Left hindlimb (tissue), 1 donor: Measurements from ENCODE around the gene PRKCZ.
A peak's percentile ranks its signal among the peaks of the same experiment; 100 is the strongest.
"Not testable (repeated sequence)": the region's sequence is repeated elsewhere in the genome, so short reads cannot be mapped to it uniquely, and the experiment has no call there.

Experiments
- DNase-seq: peaks from one replicate; pipeline ENCODE4 v3.0.0-alpha.2; 2018

PRKCZ gene

DNA sequence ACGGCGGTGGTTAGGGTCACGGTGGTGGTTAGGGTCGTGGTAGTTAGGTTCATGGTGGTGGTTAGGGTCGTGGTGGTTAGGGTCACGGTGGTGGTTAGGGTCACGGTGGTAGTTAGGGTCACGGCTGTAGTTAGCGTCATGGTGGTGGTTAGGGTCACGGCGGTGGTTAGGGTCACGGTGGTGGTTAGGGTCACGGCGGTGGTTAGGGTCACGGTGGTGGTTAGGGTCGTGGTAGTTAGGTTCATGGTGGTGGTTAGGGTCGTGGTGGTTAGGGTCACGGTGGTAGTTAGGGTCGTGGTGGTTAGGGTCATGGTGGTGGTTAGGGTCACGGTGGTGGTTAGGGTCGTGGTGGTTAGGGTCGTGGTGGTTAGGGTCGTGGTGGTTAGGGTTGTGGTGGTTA, 71.6 kb downstream of the PRKCZ start:
- not testable (repeated sequence) for DNase-seq

DNA sequence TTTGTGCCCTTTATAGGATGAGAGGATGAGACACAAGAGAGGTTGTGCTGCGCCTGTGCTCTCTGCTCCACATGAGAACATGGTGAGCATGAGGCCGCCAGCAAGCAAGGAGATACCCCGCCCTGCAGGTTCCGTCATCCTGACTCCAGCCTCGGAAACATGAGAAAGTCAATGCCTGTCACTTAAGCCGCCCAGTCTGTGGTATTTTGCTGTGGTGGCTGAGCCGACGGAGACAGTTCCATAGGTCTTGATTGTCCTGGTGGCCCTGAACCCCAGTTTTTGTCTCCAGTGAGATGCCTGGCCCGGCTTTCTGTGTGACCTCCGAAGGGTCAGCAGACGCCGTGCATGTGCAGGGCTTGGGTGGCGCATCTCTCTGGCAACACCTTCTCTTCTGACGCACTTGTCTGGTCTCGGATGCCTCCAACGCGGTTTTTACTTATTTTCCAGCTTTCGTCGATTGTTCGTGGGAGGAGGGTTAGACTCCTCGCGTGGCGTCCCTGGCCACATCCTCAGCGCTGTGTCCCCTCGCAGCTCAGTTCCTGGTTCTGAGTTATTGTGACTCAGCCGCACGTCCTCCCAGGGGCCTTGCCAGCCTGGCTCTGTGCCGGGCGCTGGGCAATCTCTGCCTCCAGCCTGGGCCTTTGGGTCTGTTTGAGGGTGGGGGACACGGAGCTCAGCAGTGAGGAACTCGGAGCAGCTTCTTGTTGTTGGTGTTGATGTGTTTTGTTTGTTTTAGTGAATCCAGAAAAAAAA, 74.4 kb downstream of the PRKCZ start:
- peak; percentile 37 for DNase-seq

DNA sequence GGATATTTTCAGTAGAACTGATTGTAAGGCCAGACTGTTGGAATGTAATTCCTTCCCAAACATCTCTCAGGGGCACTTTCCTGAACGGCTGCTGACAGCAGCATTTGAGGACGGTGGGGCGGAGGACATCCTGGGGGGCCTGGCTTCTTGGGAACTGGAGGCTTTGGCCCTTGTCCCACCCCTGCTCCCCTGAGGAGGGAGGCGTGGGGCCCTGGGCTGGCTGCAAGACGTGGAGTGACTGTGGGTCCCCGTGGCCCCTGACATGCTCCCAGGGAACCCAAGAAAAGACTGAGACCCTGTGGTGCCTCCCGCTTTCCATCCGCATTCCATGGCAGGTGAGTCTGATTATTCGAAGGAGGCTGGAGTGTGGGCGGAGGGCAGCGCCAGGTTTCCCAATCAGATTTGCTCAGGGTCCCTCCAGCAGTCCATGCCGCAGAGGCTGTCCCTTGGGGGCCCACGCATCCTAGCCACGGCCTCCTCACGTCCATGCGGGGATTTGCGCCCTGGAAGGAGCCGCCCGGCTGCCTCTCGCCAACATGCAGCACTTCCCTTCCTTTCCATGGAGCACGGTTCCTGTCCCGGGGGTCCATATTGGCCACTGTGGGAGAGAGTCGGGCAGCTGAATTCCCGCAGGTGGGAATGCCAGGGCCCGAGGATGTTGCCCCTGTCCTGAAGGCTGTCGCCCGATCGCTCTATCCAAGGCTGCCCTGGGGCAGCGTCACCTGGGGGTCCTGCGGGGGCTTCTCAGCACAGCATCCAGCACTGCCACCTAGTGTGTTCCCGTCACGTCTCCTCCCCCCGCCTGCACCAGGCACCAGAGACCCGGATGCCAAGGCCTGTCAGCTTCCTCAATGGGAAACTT, 75.4 kb downstream of the PRKCZ start:
- DNase-seq: peak; percentile 29

DNA sequence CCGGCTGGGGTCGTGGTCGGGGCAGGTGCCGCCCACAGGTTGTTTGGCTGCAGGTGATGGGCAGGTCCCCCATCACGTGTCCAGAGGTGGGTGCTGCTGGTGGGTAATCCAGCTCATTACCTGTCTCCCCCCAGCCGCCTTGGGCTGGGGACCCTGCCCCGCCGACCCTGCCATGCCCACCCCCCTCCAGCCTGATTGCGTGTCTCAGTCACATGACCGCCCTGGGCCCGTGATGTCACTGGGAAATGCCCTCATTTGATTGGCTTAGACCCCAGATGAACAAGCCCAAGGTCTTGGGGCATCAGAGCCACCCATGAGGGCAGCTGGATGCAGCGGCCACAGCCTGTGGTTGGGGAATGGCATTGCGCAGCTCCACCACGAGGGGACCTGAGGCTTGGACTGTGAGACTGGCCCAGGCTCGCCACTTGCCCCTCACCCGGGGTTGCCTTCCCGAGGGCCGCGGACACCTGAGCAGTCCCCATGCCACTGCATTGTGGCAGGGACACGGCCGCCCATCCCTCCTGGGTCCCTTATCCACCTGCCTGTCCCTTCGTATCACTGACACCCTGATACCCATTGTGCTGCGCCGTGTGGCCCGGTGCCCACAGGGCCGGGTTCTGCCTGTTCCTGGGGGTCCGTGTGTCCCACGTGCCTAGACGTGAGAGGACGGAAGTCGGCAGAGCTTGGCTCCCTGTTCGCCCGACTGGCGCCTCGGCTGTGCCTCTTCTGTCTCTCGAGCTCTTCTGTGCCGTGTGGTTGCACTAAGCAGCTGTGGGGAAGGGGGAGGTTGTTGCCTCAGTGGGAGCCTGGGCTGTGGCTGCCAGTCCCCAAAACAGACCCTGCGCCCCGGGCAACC, 76.3 kb downstream of the PRKCZ start:
- DNase-seq: peak; percentile 28

DNA sequence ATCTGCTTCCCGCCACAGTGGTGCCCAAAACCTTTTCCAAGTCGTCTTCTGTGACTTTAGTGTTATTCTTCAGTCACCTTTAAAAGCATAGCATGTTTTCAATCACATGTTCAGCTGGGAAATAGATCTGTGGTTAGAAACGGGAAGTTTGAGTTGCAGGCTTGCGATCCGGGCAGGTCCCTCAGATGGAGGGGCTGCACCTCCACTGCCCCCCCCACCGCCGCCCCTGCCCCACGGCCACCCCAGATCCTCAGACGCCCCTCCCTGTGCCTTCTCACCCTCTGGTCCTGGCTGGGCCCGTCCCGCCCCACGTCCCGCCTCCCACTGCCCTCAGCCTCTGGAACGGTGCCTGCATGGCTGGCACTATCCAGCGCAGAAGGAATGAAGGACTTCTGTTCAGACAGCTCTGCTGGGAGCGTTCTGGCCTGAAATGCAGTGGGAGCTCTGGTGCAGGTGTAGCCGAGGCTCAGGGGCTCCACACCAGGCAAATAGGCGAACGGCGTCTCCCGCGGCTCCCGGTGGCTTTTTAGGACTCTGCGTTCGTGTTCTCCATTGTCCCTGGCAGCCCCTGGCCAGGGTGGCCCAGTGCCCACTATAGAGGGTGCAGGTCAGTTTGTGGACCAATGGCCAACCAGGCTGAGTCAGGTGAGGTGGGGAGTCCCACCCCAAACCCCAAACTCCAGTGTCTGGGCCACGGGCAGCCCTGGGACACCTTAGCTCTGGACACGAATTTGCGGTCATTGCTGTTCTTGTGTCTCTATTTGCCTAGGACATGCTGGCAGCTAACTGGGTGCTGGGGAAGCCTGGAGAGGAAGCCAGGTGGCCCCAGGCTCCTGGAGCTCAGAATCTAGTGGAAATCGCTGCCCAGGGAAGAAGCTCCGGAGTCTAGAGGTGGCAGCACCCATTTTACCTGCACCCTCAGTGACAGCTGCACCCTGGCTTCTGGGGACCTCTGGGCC, 77.3 kb downstream of the PRKCZ start:
- DNase-seq: peak; percentile 60

DNA sequence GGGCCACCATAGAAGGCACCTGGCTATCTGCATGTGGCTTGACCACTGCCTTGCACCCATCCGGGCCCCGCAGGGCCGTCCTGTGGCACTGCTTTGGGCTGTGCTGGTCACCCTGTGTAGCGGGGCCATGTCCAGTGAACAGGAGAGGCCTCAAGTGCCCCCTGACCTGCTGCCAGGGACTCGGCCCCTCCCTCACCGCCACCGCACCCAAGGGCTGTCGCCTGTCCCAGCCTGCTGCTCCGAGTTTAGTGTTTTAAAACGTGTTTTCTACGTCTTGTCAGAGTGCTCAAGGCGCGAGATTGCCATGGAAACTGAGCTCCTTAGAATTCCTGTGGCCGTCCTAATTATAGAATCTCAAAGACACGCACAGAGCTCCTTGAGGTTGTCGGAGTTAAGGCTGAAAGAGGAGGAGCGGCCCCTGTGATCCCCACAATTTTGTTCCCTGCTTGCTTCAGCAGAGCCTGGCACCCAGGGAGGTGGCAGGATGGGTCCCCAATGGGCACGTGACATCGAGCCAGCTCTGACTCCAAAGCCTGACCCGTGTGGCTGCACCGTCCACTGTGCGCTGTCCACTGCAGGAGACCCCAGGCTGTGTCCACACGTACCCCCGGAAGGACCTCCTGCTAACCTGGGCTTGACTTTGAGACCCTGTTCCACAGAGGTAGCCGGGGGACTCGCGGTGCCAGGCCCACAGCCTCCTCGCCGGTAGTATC, 78.1 kb downstream of the PRKCZ start:
- peak; percentile 40 for DNase-seq

DNA sequence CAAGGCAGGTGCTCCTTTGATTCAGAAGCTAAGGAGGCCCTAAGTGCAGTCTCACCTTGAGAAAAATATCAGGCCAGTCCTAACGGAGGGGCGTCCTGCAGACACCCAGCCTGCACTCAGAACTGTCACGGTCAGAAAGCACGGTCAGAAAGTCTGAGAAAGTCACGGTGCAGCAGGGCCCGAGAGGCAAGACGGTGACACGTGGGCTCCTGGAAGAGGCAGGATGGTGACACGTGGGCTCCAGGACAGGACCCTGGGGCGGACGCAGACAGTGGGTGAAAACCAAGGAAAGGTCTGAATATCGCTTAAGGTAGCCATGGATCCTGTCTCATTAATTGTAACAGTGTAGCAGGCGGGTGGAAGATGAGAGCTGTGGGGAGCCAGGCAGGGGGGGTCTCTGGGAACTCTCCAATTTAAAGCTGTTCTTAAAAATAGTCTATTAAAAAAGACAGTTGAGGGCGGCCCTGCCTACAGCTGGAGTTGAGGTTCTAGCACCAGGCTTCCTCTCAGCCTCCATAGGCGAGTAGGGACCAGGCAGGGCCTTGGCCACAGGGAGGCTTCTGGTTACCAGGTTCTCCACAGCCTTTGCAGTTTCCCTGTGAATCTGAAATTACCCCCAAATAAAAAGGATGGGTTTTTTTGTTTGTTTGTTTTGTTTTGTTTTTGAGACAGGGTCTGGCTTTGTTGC, 79.2 kb downstream of the PRKCZ start:
- peak; percentile 15 for DNase-seq

DNA sequence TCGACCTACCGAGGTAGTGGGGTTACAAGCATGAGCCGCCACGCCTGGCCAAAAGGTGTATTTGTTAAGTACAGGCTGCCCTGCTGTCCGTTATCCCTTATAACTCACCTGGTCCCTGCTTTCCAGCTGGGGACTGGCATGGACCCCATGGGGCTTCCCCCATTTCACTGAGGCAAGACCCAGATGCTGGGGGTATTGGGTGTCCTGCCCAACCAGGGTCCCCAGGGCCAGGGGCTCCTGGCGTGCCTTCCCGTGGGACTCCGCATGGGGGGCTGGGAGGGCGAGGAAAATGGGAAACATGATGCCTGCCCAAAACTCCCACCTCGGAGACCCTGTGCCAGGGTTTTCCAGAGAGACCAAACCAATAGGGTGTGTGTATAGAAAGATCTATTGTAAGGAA, 79.9 kb downstream of the PRKCZ start:
- peak; percentile 13 for DNase-seq

DNA sequence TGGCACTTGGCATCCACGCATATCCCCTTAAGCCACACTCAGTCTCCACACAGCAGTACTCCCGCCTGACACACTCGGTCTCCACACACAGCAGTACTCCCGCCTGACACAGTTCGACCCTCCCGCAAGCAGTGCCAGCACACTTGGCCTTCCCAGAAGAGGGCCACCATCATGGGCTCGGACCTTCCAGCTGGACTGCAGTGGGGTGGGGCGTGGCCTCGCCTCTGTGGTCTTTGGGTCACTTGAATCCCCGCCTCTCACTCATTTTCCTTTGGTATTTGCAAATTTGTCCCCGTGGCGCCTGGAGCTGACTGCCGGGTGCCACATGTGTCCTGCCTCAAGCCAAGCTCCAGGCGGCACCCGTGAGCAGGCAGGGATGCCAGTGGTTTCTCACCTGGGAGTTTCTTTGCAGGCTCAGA, 80.7 kb downstream of the PRKCZ start:
- DNase-seq: peak; percentile 35

DNA sequence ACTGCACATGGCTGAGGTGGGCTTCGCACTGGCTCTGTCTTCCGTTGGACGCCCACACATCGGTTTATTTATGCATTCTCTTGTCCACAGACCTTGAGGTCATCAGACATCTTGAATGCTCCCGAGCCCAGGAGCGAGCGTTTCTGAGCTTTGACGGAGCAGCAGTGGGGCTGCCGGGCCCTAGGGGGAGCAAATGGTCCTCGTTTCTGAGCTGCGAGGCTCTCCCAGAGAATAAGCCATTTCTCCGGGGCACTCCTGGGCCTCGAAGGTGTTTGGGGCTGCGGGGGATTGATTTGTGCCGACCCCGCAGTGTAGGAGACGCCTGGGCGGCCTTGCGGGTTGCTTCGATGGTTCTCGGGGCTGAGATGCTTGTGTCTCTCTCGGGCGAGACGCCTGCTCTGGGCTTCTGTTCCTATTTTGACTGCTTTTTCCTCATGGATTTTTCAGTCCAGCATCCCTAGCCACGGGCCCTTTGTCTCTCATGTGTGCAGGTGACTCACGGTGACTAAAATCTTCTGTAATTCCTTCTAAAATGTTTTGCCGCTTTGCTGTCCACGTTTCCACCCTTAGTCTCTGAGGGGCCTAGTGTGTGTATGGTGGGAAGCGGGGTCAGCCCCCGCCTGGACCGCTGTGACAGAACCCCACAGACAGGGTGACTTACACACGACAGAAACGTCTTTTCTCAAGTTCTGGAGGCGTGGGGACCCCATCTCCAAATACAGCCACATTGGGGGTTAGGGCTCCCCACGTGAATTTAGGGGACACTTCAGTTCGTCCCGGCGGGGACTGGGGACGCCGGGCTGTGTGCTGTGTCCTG, 82.2 kb downstream of the PRKCZ start:
- peak; percentile 53 for DNase-seq

DNA sequence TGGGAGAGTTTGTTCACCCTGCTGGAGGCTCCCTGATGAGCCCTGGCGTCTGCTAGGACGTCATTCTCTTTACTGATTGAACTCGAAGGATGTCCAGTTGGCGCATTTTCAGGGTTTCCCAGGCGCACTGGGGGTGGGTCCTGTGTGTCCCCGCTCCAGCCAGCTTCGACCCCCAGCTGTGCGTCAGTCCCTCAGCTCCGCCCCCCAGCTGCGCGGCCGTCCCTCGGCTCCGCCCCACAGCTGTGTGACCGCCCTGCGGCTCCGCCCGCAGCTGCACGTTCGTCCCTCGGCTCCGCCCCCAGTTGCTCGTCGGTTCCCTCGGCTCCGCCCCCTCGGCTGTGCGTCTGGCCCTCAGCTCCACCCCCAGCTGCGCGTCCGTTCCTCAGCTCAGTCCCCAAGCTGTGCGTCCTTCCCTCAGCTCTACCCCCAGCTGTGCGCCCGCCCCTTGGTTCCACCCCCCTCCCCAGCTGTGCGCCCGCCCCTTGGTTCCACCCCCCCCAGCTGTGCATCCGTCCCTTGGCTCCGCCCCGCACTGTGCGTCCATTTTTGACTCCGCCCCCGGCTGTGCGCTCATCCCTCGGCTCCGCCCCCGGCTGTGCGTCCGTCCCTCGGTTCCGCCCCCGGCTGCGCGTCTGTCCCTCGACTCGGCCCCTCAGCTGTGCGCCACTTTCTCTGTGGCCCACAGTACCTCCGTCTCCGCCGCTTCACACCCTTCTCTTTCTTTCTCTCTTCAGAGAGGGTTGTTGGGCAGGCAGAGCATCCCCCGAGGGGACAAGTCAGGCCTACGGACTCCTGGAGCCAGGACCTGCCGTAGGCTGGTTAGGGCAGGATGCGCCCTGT, 83.0 kb downstream of the PRKCZ start:
- peak; percentile 99 for DNase-seq

DNA sequence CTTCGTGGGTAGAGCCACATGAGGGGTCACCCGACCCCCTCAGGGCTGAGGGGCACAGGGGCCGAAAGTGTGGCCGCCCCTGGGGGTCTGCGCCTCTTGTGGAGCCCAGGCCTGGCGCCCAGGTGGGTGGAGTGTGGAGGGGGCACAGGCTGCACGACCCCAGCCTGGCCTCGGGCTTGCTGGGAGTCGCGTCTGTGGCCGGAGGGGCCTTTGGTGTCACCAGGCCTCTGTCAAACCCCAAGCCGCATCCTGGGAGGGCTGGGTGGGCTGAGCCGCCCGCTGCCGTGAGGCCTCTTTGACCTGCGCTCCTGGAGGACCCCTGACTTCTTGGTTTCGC, 83.6 kb downstream of the PRKCZ start:
- DNase-seq: no peak

DNA sequence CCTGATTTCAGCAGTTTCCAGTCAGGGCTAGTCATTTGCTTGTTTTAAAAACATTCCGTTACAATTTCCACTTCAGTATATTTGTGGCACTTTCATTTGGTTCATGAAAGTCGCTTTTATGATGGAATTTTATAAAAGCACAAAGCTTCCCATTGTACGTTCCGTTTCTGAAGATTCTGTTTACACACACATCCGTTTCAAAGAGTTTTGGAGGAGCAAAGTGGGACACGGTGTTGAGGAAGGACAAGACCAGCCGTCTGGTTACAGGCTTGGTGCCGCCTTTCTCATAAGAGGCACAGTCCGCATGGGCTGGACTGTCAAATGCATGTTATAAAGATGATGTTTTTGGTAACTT, 84.0 kb downstream of the PRKCZ start:
- no peak for DNase-seq

DNA sequence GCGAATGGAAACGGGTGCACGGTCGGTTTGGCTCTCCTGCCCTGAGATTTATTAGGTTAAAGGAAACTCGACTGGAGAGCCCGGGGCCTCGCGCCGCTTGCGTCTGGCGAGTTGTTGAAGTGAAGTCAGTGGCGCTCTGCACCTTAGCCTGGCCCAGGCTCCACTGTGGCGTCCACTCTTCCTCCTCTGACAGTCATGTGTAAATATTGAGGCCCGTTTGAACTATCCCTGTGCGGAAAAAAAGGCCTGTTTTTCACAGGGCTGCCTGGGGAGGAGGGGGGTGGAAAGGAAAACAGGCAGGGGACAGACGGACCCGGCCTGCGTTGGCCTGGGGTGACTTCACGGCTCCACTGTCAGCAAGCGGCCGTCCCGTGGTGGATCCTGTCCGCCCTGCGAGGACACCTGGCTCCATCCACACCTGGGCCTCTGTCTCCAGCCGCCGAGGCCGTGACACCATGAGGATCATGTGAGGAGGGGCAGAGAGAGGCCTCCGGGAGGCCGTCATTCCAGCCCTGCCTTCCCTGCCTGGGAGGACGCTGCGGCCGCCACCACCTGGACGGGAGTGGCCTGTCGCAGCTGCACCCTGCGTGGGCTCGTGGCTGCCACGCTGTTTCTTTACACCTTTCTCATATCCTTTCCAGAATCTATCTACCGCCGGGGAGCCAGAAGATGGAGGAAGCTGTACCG, 84.6 kb downstream of the PRKCZ start:
- peak; percentile 40 for DNase-seq

DNA sequence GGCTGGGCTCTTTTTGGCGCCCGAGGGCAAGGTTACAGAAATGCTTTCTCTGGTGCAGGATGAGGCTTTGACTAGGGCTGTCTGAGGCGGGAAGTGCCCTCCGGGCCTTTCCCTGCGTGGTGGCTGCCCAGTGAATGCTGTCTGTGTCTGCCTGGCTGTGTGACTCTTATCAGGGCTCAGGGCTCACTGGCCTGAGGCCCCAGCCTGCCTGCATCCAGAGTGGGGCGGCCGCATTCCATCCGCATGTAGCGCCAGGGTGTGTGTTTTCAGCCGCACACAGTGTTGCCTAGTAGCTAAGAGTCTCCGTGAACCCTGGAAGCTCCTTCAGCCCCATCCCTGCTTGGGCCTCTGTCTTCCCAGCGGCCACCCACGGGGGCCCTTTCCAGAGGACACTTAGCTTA, 85.2 kb downstream of the PRKCZ start:
- peak; percentile 92 for DNase-seq

DNA sequence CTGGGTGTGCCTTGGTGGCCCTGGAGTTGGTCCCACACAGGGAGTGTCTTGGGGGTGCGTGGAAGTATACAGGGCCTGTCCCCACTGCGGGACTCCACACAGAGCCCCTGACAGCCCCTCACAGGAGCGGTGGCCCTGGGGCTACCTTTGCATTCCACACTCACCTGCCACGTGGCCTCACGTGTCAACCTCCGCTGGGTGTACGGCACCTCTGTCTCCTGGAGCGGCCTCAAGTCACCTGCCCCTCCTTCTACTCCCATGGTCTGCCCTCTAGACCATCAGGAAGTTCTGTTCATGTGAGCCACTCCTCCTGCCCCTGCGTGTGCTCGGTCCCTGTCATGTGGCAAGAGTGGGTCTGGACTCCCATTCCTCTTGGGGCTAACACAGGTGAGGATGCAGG, 85.7 kb downstream of the PRKCZ start:
- no peak for DNase-seq

DNA sequence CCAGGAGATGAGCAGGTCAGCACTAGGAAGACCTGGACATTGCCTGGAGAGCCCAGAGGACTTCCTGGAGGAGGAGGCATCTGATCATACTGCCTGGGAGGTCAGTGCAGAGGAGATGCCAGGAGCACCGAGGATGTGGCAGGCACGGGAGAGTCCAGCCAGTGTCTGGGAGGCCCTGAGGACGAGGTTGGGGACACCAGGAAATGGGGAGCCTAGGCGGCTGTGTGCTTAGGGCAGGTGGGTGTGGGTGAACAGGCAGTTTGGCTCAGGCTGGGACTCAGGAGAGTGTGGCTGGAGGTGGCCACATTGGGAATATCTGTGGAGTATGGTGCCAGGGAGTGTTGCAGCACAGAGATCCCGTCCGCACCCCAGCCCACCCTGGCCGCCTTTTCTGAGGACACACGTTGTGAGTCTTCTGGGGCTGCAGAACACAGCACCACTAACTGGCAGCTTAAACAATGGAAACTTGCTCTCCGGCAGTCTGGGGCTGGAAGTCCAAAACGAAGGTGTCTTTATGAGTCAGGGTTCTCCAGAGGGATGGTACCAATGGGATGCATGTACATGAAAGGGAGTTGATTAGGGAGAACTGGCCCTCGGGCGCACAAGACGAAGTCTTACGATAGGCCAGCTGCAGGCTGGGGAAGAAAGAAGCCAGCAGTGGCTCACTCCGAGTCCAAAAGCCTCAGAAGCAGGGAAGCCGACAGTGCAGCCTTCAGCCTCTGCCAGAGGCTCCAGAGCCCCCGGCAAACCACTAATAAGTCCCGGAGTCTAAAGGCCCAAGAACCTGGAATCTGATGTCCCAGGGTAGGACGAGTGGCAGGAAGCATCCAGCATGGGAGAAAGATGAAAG, 86.4 kb downstream of the PRKCZ start:
- peak; percentile 25 for DNase-seq
